ENCODE measurements around the gene SLC4A2. TPM values are rescaled to one million over a fixed set of nuclear protein-coding genes. Genes with fewer than 3 reads are reported as not detected.
"Not testable (repeated sequence)": the region's sequence is repeated elsewhere in the genome, so short reads cannot be mapped to it uniquely, and the experiment has no call there.

The SLC4A2 gene
- total RNA-seq, 4 donors from 2014 or later = 31.9 to 78.7 (median 59.7) TPM

DNA sequence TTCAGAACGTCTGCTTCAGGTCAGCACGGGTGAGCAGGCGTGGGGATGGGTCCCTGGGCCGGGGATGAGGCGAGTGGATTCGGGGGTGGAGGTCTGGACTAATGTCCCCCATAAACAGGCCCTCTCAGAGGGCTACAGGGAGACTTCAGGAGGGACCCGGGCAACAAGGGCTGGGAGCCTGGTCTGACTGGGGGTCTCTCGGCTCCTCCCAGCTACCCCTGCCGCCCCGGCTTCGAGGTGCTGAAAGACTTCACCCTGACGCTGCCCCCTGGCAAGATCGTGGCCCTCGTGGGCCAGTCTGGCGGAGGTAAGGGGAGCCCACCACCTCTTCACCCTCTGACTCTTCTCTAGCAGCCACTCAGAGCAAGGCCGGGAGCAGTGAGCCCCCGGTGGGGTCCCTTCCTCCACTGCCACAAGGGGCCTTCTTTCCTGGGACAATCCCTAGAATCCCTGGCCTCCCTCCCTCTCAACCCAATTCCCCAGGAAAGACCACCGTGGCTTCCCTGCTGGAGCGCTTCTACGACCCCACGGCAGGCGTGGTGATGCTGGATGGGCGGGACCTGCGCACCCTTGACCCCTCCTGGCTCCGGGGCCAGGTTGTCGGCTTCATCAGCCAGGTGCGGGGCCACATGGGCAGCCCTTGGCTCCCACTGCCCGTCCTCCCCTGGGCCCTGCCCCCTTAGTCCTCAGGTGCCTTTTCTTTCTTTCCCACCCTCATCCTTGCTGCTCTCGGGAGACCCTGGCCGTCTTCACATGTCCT lies 18.6 kb upstream of the SLC4A2 start:
- no peaks in the 10 kb centered on the region for H3K27me3 ChIP-seq
- H3K4me1 ChIP-seq = peaks cover 18% of the 10 kb centered on the region
- no peaks in the 10 kb centered on the region for H3K9me3 ChIP-seq
- DNase-seq (ENCODE audit: low spot score in 2 of 2) = no peak
- no peak overlapping the region for H3K4me3 ChIP-seq
- peaks cover 64% of the 10 kb centered on the region for H3K36me3 ChIP-seq
- H3K27ac ChIP-seq = no peak overlapping the region
- WGBS = 97% methylated on average over 24 of the region's 30 CpGs
- TF ChIP-seq POLR2AphosphoS5 (IDR thresholded peaks at IDR 0.05) (no peak), POLR2A (IDR thresholded peaks at IDR 0.05) (no peak), EP300 (IDR thresholded peaks at IDR 0.05) (no peak)
- TF ChIP-seq, protein P1, sequence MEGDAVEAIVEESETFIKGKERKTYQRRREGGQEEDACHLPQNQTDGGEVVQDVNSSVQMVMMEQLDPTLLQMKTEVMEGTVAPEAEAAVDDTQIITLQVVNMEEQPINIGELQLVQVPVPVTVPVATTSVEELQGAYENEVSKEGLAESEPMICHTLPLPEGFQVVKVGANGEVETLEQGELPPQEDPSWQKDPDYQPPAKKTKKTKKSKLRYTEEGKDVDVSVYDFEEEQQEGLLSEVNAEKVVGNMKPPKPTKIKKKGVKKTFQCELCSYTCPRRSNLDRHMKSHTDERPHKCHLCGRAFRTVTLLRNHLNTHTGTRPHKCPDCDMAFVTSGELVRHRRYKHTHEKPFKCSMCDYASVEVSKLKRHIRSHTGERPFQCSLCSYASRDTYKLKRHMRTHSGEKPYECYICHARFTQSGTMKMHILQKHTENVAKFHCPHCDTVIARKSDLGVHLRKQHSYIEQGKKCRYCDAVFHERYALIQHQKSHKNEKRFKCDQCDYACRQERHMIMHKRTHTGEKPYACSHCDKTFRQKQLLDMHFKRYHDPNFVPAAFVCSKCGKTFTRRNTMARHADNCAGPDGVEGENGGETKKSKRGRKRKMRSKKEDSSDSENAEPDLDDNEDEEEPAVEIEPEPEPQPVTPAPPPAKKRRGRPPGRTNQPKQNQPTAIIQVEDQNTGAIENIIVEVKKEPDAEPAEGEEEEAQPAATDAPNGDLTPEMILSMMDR (IDR thresholded peaks at IDR 0.05) = no peak

DNA sequence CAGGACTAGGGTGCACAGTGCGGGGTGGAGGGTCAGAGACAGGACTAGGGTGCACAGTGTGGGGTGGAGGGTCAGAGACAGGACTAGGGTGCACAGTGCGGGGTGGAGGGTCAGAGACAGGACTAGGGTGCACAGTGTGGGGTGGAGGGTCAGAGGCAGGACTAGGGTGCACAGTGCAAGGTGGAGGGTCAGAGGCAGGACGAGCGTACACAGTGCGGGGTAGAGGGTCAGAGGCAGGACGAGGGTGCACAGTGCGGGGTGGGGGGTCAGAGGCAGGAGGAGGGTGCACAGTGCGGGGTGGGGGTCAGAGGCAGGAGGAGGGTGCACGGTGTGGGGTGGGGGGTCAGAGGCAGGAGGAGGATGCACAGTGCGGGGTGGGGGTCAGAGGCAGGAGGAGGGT lies 15.9 kb upstream of the SLC4A2 start:
- H3K36me3 ChIP-seq = peaks cover 42% of the 10 kb centered on the region
- WGBS = 85% methylated on average over 10 of the region's 10 CpGs

DNA sequence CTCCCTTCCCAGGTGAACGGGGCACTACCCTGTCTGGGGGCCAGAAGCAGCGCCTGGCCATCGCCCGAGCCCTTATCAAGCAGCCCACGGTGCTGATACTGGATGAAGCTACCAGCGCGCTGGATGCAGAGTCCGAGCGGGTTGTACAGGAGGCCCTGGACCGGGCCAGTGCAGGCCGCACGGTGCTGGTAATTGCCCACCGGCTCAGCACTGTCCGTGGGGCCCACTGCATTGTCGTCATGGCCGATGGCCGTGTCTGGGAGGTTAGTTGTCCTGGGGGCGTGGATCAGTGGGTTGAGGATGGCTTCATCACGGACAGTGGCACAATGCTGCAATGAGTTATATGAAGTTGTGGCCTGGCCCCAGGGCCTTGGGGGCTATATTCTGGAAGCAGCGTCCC lies 15.4 kb upstream of the SLC4A2 start:
- Histone ChIP-seq H3K36me3 (peaks cover 42% of the 10 kb centered on the region), H3K4me1 (peaks cover 17% of the 10 kb centered on the region), H3K4me3 (no peak overlapping the region), H3K9me3 (no peaks in the 10 kb centered on the region), H3K27me3 (no peaks in the 10 kb centered on the region), H3K27ac (no peak overlapping the region)
- DNase-seq (ENCODE audit: low spot score in 2 of 2) = no peak
- TF ChIP-seq POLR2AphosphoS5 (IDR thresholded peaks at IDR 0.05) (no peak), EP300 (IDR thresholded peaks at IDR 0.05) (no peak), POLR2A (IDR thresholded peaks at IDR 0.05) (no peak)
- TF ChIP-seq, protein P1 (IDR thresholded peaks at IDR 0.05) = no peak
- 93% methylated on average over 9 of the region's 20 CpGs for WGBS

More for the DNA sequence above, 15.9 kb upstream of the SLC4A2 start:
- H3K27me3 ChIP-seq; H3K27ac ChIP-seq; H3K4me3 ChIP-seq; H3K9me3 ChIP-seq; DNase-seq (ENCODE audit: low spot score in 2 of 2): not testable (repeated sequence)
- H3K4me1 ChIP-seq = peaks cover 22% of the 10 kb centered on the region

DNA sequence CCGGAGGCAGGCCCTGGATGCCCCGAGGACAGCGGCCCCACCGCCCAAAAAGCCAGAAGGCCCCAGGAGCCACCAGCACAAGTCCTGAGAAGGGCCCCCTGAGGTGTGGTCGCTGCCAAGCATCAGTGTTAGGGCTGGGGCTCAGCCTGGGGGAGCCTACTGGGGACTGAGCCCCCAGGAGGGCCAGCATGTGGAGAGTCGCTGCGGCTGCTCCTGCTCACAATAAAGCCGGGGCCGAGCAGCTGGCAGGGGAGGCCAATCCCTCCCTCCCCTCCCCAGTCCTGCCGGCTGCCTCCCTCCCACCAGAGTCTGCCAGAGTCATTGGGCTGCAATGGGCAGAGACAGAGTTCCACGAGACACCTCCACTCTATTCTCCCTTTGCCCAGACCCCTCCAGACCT lies 14.1 kb upstream of the SLC4A2 start:
- Histone ChIP-seq H3K4me1 (peaks cover 6% of the 10 kb centered on the region), H3K4me3 (no peak overlapping the region), H3K36me3 (peaks cover 42% of the 10 kb centered on the region), H3K9me3 (no peaks in the 10 kb centered on the region), H3K27ac (no peak overlapping the region), H3K27me3 (no peaks in the 10 kb centered on the region)
- 83% methylated on average over 1 of the region's 11 CpGs for WGBS
- TF ChIP-seq, protein P1 (IDR thresholded peaks at IDR 0.05) = no peak
- TF ChIP-seq EP300 (IDR thresholded peaks at IDR 0.05) = no peak
- TF ChIP-seq POLR2A (IDR thresholded peaks at IDR 0.05) = no peak
- no peak for TF ChIP-seq POLR2AphosphoS5 (IDR thresholded peaks at IDR 0.05)
- no peak for DNase-seq (ENCODE audit: low spot score in 2 of 2)

DNA sequence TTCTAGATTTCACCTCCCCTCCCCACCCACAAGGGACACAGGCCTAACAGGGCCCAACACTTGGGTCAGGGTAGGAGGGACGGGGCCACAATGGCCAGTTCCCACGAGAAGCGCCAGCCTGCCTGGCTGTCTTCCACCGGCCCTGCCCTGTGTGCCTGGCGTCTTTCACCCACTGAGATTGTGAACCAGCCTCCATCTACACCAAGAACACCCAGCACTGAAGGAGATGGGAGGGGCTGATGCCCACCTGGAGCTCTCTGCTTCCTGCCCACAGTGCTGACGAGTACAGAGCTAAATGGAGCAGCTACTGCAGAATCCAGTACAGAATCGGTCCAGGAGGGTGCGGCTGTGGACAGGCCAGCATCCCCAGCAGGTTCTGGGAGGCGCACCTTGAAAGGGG lies 13.4 kb upstream of the SLC4A2 start:
- DNase-seq (ENCODE audit: low spot score in 2 of 2) = no peak
- Histone ChIP-seq H3K36me3 (peaks cover 40% of the 10 kb centered on the region), H3K4me1 (peaks cover 11% of the 10 kb centered on the region), H3K9me3 (no peaks in the 10 kb centered on the region), H3K27me3 (peaks cover 7% of the 10 kb centered on the region), H3K4me3 (no peak overlapping the region), H3K27ac (no peak overlapping the region)
- TF ChIP-seq POLR2AphosphoS5 (IDR thresholded peaks at IDR 0.05) (no peak), POLR2A (IDR thresholded peaks at IDR 0.05) (no peak), EP300 (IDR thresholded peaks at IDR 0.05) (no peak)
- TF ChIP-seq, protein P1 (IDR thresholded peaks at IDR 0.05) = no peak
- WGBS = 82% methylated on average over 2 of the region's 9 CpGs
